Left ventricle myocardium inferior (tissue), 1 donor: ENCODE data around the gene RCVRN. TPM values are rescaled to one million over a fixed set of nuclear protein-coding genes. Genes with fewer than 3 reads are reported as not detected.

Experiments
- DNase-seq: peaks from one replicate; pipeline ENCODE4 v3.0.0-alpha.2; 2020
- H3K27ac ChIP-seq: fragments of 200-600 bp; replicated peaks from 2 replicates; pipeline ENCODE4 v1.8.0; 2021
- H3K27me3 ChIP-seq: fragments of 200-600 bp; 2 replicates; pipeline ENCODE4 v1.8.0; 2021; ENCODE audit warnings: low read depth
- H3K36me3 ChIP-seq: fragments of 200-600 bp; 2 replicates; pipeline ENCODE4 v1.8.0; 2021
- H3K4me1 ChIP-seq: fragments of 200-600 bp; 2 replicates; pipeline ENCODE4 v1.8.0; 2021
- H3K4me3 ChIP-seq: fragments of 200-600 bp; 2 replicates; pipeline ENCODE4 v1.8.0; 2021; ENCODE audit warnings: mild to moderate bottlenecking, moderate library complexity
- H3K9me3 ChIP-seq: fragments of 200-600 bp; replicated peaks from 2 replicates; pipeline ENCODE4 v1.8.0; 2021
- intact Hi-C: fragments of 100-400 bp; cut with micrococcal nuclease; formaldehyde crosslinking; loops from one replicate; pipeline ENCODE4 v1.11.0; 2022
- total RNA-seq: library from RNA; stranded (reverse); fragmentation: NEBNext Ultra II Directional; extraction: Animal tissue kit (Norgen Biotek cat#: 25700); gene quantifications from one replicate; pipeline ENCODE4 v1.2.1, GENCODE V29; 2021
- TF ChIP-seq, protein P1 (sequence below): fragments of 200-600 bp; IDR thresholded peaks from 2 replicates; pipeline ENCODE4 v1.8.0; 2021; ENCODE audit warnings: antibody characterized with exemption, mild to moderate bottlenecking, borderline replicate concordance
- donor health status: DM: no; HTN: yes; CAD: no; lungs with severe emphysema.

Gene RCVRN
- total RNA-seq, 1 donor from 2014 or later: 0.47 TPM

DNA sequence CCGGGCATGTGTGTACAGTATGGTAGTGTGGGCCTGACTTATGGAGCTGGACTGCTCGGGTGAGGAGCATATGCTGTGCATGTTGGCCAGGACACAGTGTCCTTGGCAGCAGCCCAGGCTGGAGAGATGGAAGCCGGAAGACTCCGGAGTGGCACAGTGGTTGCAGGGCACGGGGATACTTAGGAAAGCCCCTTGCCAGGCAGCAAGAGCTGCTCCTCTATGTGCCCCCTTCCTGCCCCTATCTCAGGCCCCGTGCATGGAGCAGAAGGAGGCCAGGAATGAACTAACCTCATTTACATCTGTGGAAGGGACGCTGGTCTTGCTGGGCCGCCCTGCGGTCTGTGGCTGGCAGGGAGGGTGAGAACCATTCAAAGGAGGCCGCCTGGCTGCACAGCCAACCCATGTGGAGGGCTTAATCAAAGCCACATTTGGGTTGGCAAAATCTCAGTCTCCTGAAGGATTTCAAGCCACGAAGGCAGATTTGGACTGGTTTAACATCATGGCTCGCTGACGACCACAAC is 32.2 kb upstream of the RCVRN start:
- H3K4me3 ChIP-seq: no peak overlapping the region
- peaks cover 52% of the 10 kb centered on the region for H3K36me3 ChIP-seq
- TF ChIP-seq, protein P1, sequence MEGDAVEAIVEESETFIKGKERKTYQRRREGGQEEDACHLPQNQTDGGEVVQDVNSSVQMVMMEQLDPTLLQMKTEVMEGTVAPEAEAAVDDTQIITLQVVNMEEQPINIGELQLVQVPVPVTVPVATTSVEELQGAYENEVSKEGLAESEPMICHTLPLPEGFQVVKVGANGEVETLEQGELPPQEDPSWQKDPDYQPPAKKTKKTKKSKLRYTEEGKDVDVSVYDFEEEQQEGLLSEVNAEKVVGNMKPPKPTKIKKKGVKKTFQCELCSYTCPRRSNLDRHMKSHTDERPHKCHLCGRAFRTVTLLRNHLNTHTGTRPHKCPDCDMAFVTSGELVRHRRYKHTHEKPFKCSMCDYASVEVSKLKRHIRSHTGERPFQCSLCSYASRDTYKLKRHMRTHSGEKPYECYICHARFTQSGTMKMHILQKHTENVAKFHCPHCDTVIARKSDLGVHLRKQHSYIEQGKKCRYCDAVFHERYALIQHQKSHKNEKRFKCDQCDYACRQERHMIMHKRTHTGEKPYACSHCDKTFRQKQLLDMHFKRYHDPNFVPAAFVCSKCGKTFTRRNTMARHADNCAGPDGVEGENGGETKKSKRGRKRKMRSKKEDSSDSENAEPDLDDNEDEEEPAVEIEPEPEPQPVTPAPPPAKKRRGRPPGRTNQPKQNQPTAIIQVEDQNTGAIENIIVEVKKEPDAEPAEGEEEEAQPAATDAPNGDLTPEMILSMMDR: no peak
- peaks cover 20% of the 10 kb centered on the region for H3K4me1 ChIP-seq
- peaks cover 15% of the 10 kb centered on the region for H3K9me3 ChIP-seq
- peak overlapping the region; percentile 69 for H3K27ac ChIP-seq
- intact Hi-C loops: no loop called here
- H3K27me3 ChIP-seq: no peaks in the 10 kb centered on the region
- peak; percentile 83 for DNase-seq

DNA sequence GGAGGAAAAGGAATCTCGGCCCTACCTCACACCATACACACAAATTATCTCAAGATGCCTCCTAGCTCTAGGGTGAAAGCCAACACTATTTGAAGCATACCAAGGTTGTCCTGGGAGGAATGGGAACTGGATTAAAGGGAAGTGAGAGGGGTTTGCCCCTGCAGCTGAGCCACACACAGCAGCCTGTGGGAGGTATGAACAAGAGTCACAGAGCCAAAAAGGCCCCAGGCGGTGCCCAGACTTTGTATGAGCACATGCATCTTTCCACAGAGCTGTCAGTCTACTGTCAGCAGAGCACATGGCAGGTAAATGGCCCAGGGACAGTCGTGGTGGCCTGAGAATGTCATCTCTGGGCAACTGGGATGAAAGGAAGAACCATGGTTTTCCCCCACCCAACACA is 31.0 kb upstream of the RCVRN start:
- intact Hi-C loops: no loop called here
- Histone ChIP-seq H3K4me1 (peaks cover 23% of the 10 kb centered on the region), H3K4me3 (no peak overlapping the region), H3K27ac (peak overlapping the region; percentile 69), H3K9me3 (peaks cover 15% of the 10 kb centered on the region), H3K27me3 (no peaks in the 10 kb centered on the region), H3K36me3 (peaks cover 49% of the 10 kb centered on the region)
- TF ChIP-seq, protein P1: no peak
- DNase-seq: peak; percentile 10

DNA sequence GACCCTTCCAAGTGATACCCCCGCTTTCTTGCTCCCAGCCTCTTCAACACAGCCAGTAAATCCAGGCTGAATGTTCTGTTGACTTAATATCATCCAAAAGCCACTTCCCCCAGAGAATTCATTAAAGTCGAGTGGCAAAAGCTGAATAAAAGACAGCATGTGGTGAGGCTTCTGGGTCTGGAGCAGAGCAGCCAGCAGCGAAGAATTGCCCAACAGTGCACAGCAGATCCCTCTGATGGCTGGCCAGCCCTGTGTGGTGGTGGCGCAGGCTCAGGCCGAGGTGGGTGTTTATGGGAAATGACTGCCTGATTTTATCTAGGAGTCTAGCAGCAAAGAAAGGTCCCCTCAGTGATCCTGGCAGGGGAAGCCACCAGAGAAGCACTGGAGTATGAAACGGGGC is 30.3 kb upstream of the RCVRN start:
- intact Hi-C loops: no loop called here
- Histone ChIP-seq H3K27me3 (no peaks in the 10 kb centered on the region), H3K4me3 (no peak overlapping the region), H3K4me1 (peaks cover 23% of the 10 kb centered on the region), H3K27ac (peak overlapping the region; percentile 31), H3K9me3 (peaks cover 15% of the 10 kb centered on the region), H3K36me3 (peaks cover 47% of the 10 kb centered on the region)
- peak; percentile 33 for DNase-seq
- TF ChIP-seq, protein P1: no peak

DNA sequence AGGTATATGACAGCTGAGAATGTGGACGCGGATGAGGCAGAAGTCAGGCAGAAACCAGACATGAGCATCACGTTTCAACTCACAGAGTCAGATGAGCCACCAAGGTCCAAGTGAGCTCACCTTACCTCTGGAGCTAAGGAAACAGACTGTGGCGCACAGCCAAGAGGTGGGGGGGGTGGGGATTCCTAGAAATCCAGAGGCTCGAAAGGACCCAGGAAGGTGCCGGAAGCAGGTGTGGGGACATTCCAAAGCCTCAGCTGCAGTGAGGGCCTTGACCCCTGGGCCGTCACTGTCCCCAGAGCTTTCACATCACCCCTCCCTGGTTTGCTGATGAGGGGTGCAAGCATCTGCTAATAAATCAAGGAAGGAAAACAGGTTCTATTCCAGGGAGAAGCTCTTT is 29.3 kb upstream of the RCVRN start:
- Histone ChIP-seq H3K4me1 (peaks cover 23% of the 10 kb centered on the region), H3K9me3 (peaks cover 15% of the 10 kb centered on the region), H3K36me3 (peaks cover 36% of the 10 kb centered on the region), H3K27me3 (no peaks in the 10 kb centered on the region), H3K27ac (peak overlapping the region; percentile 31), H3K4me3 (no peak overlapping the region)
- no peak for DNase-seq
- TF ChIP-seq, protein P1: no peak
- intact Hi-C loops: no loop called here

DNA sequence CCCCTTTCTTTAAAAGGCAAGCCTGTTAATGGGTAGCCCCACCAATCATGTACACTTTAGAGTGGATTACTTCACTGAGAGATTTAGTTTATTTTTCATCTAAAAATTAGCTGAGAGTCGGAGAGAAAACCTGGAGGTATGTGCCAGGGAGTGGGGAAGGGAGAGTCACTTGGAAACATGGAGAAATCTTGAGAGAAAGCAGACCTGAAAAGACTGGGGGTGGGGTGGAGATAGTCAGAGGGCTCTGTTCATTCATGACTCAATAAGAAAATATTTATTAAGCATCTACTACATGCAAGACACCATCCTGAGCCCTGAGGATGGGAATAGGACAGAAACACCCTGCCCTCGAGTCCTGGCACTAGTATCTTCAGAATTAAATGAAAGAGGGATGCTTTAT is 27.4 kb upstream of the RCVRN start:
- Histone ChIP-seq H3K36me3 (peaks cover 26% of the 10 kb centered on the region), H3K4me3 (no peak overlapping the region), H3K27me3 (no peaks in the 10 kb centered on the region), H3K4me1 (peaks cover 16% of the 10 kb centered on the region), H3K9me3 (no peaks in the 10 kb centered on the region), H3K27ac (no peak overlapping the region)
- DNase-seq: no peak
- intact Hi-C loops: no loop called here
- TF ChIP-seq, protein P1: no peak
